Measurements from ENCODE around the gene BMPR1B. TPM values are rescaled to one million over a fixed set of nuclear protein-coding genes. Genes with fewer than 3 reads are reported as not detected.
A peak's percentile ranks its signal among the peaks of the same experiment; 100 is the strongest.

The BMPR1B gene
- total and polyA plus RNA-seq, 12 donors: 0.04 to 7.8 (median 2.5) TPM

- ATAC-seq: no peak
- DNase-seq: no peak
- H3K27ac ChIP-seq: no peak overlapping the region
- no peaks in the 10 kb centered on the region for H3K27me3 ChIP-seq
- H3K36me3 ChIP-seq: no peaks in the 10 kb centered on the region
- no peak for TF ChIP-seq CTCF (IDR thresholded peaks at IDR 0.05)
- WGBS, 2 donors: 86 to 91% methylated on average over 2 of the region's 2 CpGs
- no peak overlapping the region for H3K4me3 ChIP-seq
- intact Hi-C loops (cut with DNase I): no loop called here
- no peaks in the 10 kb centered on the region for H3K9me3 ChIP-seq
- peaks cover 0 to 4% (median 0%) of the 10 kb centered on the region in 9 donors for H3K4me1 ChIP-seq
Measured at GRCh38 chr4:95087657-95088455, 330.1 kb downstream of the BMPR1B start.

GRCh38 chr4:95091272-95091671 is 333.5 kb downstream of the BMPR1B start:
- H3K4me3 ChIP-seq: no peak overlapping the region
- ATAC-seq: peak in 1 of 8 donors; percentile 53
- intact Hi-C loops (cut with DNase I): loop anchor here in 3 of 10 donors (5.0 to 10.0 kb wide), 4 partner anchors 96 to 456 kb away; partner anchors contain the start of gene BMPR1B (in 1 of the 3)
- H3K27ac ChIP-seq: no peak overlapping the region
- peaks cover 0 to 4% (median 0%) of the 10 kb centered on the region in 9 donors for H3K4me1 ChIP-seq
- H3K36me3 ChIP-seq: no peaks in the 10 kb centered on the region
- H3K9me3 ChIP-seq: no peaks in the 10 kb centered on the region
- no peaks in the 10 kb centered on the region for H3K27me3 ChIP-seq
- no peak for TF ChIP-seq CTCF (IDR thresholded peaks at IDR 0.05)
- DNase-seq: no peak
- WGBS, 2 donors: 84 to 86% methylated on average over 3 of the region's 3 CpGs

- Histone ChIP-seq H3K9me3 (no peaks in the 10 kb centered on the region), H3K4me3 (no peak overlapping the region), H3K27me3 (no peaks in the 10 kb centered on the region), H3K36me3 (no peaks in the 10 kb centered on the region), H3K27ac (no peak overlapping the region), H3K4me1 (peaks cover 0 to 4% (median 0%) of the 10 kb centered on the region in 9 donors)
- 42 to 48% methylated on average over 3 of the region's 3 CpGs for WGBS, 2 donors
- intact Hi-C loops (cut with DNase I): loop anchor here in 3 of 10 donors (5.0 to 10.0 kb wide), 4 partner anchors 98 to 458 kb away; partner anchors contain the start of gene BMPR1B (in 1 of the 3)
- TF ChIP-seq CTCF (IDR thresholded peaks at IDR 0.05): no peak
- no peak for ATAC-seq
- DNase-seq: no peak
Measured at GRCh38 chr4:95092766-95093165, 335.0 kb downstream of the BMPR1B start.

GRCh38 chr4:95093460-95093859 is 335.7 kb downstream of the BMPR1B start:
- ATAC-seq: no peak
- Histone ChIP-seq H3K36me3 (no peaks in the 10 kb centered on the region), H3K4me3 (no peak overlapping the region), H3K27me3 (no peaks in the 10 kb centered on the region), H3K4me1 (peaks cover 0 to 4% (median 0%) of the 10 kb centered on the region in 9 donors), H3K27ac (no peak overlapping the region), H3K9me3 (no peaks in the 10 kb centered on the region)
- intact Hi-C loops (cut with DNase I): loop anchor here in 3 of 10 donors (5.0 to 10.0 kb wide), 4 partner anchors 99 to 459 kb away; partner anchors contain the start of gene BMPR1B (in 1 of the 3)
- DNase-seq: no peak
- 95 to 97% methylated on average over 2 of the region's 2 CpGs for WGBS, 2 donors
- no peak for TF ChIP-seq CTCF (IDR thresholded peaks at IDR 0.05)
